Measurements from ENCODE around the gene MYOZ1.

DNA sequence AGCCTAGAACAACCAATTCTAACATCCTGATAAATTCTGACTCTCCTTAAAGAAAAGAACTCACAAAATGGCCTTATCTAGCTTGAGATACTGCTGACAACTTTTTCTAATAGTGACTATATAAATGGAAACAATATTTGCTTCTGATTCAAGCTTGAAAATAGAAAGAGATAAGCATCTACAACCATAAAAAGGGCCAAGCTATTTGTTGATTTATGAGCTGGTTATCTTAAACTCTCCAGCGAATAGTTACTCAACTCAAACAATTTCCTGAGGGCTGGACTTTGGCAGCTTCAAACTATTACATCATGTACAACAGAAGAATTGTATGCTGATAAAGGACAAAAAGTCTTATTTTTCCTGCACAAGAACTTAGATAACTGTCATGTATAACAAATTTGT is 54.7 kb downstream of the MYOZ1 start:
- TF ChIP-seq POLR2A (IDR thresholded peaks at IDR 0.05): no peak
- TF ChIP-seq, protein P1, sequence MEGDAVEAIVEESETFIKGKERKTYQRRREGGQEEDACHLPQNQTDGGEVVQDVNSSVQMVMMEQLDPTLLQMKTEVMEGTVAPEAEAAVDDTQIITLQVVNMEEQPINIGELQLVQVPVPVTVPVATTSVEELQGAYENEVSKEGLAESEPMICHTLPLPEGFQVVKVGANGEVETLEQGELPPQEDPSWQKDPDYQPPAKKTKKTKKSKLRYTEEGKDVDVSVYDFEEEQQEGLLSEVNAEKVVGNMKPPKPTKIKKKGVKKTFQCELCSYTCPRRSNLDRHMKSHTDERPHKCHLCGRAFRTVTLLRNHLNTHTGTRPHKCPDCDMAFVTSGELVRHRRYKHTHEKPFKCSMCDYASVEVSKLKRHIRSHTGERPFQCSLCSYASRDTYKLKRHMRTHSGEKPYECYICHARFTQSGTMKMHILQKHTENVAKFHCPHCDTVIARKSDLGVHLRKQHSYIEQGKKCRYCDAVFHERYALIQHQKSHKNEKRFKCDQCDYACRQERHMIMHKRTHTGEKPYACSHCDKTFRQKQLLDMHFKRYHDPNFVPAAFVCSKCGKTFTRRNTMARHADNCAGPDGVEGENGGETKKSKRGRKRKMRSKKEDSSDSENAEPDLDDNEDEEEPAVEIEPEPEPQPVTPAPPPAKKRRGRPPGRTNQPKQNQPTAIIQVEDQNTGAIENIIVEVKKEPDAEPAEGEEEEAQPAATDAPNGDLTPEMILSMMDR (IDR thresholded peaks at IDR 0.05): no peak

All from adrenal gland (tissue), 5 donors.